Hepatocyte (in vitro differentiated cells): ENCODE results near the gene DHTKD1. TPM values are rescaled to one million over a fixed set of nuclear protein-coding genes. Genes with fewer than 3 reads are reported as not detected.
"Not testable (repeated sequence)": the region's sequence is repeated elsewhere in the genome, so short reads cannot be mapped to it uniquely, and the experiment has no call there.

Source experiments
- DNase-seq: peaks from one replicate; pipeline ENCODE4 v3.0.0-alpha.2; 2016; ENCODE audit warnings: low spot score
- H2AFZ ChIP-seq: fragments of 200-600 bp; sonication (generic); 2 replicates; pipeline ENCODE4 v1.6.0; 2016; ENCODE audit warnings: antibody characterized with exemption, mild to moderate bottlenecking
- H3K27ac ChIP-seq: fragments of 200-600 bp; sonication (generic); 2 replicates; pipeline ENCODE4 v1.5.1; 2016; ENCODE audit warnings: mild to moderate bottlenecking
- H3K27me3 ChIP-seq: fragments of 200-600 bp; sonication (generic); 2 replicates; pipeline ENCODE4 v1.6.1; 2016
- H3K36me3 ChIP-seq: fragments of 200-600 bp; sonication (generic); replicated peaks from 2 replicates; pipeline ENCODE4 v1.5.1; 2016; ENCODE audit warnings: low read depth; ENCODE audit not compliant: insufficient read depth
- H3K4me1 ChIP-seq: fragments of 200-600 bp; sonication (generic); 2 replicates; pipeline ENCODE4 v1.5.1; 2016; ENCODE audit warnings: mild to moderate bottlenecking, moderate library complexity; ENCODE audit not compliant: insufficient read depth
- H3K4me2 ChIP-seq: fragments of 200-600 bp; sonication (generic); 2 replicates; pipeline ENCODE4 v1.6.0; 2016
- H3K4me3 ChIP-seq: fragments of 200-600 bp; sonication (generic); 2 replicates; pipeline ENCODE4 v1.5.1; 2016; ENCODE audit warnings: mild to moderate bottlenecking
- H3K79me2 ChIP-seq: fragments of 200-600 bp; sonication (generic); 2 replicates; pipeline ENCODE4 v1.6.0; 2017; ENCODE audit warnings: mild to moderate bottlenecking
- H3K9me2 ChIP-seq: fragments of 200-600 bp; sonication (generic); replicated peaks from 2 replicates; pipeline ENCODE4 v1.6.0; 2017; ENCODE audit warnings: mild to moderate bottlenecking; ENCODE audit not compliant: insufficient read depth
- H3K9me3 ChIP-seq: fragments of 200-600 bp; sonication (generic); 2 replicates; pipeline ENCODE4 v1.5.1; 2016; ENCODE audit warnings: low read depth, mild to moderate bottlenecking
- H4K20me1 ChIP-seq: fragments of 200-600 bp; sonication (generic); 2 replicates; pipeline ENCODE4 v1.6.0; 2016; ENCODE audit warnings: mild to moderate bottlenecking; ENCODE audit not compliant: insufficient read depth, poor library complexity, severe bottlenecking
- EZH2 ChIP-seq: fragments of 200-600 bp; sonication (generic); IDR thresholded peaks from 2 replicates; pipeline ENCODE4 v1.6.1; 2016; ENCODE audit warnings: antibody characterized with exemption, mild to moderate bottlenecking, borderline replicate concordance
- EZH2phosphoT487 ChIP-seq: fragments of 200-600 bp; sonication (generic); IDR thresholded peaks from one replicate; pipeline ENCODE4 v1.6.1; 2018; ENCODE audit warnings: antibody characterized with exemption, mild to moderate bottlenecking, low read depth, moderate library complexity; ENCODE audit not compliant: unreplicated experiment, severe bottlenecking
- WGBS: methylation state at CpG from one replicate; pipeline ENCODE4 v1.1.6; 2016; ENCODE audit warnings: low lambda C conversion rate; ENCODE audit errors: missing lambda C conversion rate; 5-methylcytosine and 5-hydroxymethylcytosine counted together
- polyA plus RNA-seq: library from polyadenylated mRNA; unstranded; fragments of >200 nt; fragmentation: Nextera tagmentation; extraction: Ambion mirVana; gene quantifications from 2 replicates; pipeline ENCODE4 v1.2.1, GENCODE V29; 2016
- total RNA-seq: library from RNA; depleted of rRNA; stranded (reverse); fragments of >200 nt; gene quantifications from 2 replicates; pipeline ENCODE4 v1.2.3, GENCODE V29; 2014
- TF ChIP-seq, protein P1 (sequence below): fragments of 200-600 bp; sonication (generic); IDR thresholded peaks from 2 replicates; pipeline ENCODE4 v1.5.1; 2016; ENCODE audit warnings: antibody characterized with exemption, mild to moderate bottlenecking; ENCODE audit not compliant: poor library complexity

Gene DHTKD1
- total and polyA plus RNA-seq, 2 experiments from 2014 or later: 22.8 to 23.8 TPM

DNA sequence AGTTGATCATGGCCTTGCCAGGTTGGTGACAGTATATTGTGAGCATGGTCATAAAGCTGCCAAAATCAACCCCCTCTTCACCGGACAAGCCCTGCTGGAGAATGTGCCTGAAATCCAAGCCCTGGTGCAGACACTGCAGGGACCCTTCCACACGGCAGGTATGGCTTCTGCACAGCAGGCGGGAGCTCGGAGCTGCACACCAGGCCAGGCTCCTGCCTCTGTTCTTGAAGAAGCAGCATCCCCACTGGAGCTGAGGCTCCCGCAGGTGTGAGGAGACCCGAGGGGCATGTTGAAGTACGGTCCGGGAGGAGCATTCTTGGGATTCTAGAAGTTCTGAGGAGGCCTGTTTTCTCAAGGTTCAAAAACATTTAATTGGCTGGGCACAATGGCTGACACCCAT, 12.7 kb downstream of the DHTKD1 start:
- Histone ChIP-seq H3K79me2 (peaks cover 7% of the 10 kb centered on the region), H3K4me2 (no peak overlapping the region), H4K20me1 (no peaks in the 10 kb centered on the region), H3K4me3 (no peak overlapping the region), H3K9me3 (no peaks in the 10 kb centered on the region), H2AFZ (no peak overlapping the region), H3K9me2 (no peaks in the 10 kb centered on the region), H3K27me3 (no peaks in the 10 kb centered on the region), H3K27ac (no peak overlapping the region), H3K36me3 (no peaks in the 10 kb centered on the region), H3K4me1 (no peaks in the 10 kb centered on the region)
- no peak for DNase-seq
- 86% methylated on average over 8 of the region's 8 CpGs for WGBS
- no peak for TF ChIP-seq EZH2
- TF ChIP-seq EZH2phosphoT487: no peak
- TF ChIP-seq, protein P1, sequence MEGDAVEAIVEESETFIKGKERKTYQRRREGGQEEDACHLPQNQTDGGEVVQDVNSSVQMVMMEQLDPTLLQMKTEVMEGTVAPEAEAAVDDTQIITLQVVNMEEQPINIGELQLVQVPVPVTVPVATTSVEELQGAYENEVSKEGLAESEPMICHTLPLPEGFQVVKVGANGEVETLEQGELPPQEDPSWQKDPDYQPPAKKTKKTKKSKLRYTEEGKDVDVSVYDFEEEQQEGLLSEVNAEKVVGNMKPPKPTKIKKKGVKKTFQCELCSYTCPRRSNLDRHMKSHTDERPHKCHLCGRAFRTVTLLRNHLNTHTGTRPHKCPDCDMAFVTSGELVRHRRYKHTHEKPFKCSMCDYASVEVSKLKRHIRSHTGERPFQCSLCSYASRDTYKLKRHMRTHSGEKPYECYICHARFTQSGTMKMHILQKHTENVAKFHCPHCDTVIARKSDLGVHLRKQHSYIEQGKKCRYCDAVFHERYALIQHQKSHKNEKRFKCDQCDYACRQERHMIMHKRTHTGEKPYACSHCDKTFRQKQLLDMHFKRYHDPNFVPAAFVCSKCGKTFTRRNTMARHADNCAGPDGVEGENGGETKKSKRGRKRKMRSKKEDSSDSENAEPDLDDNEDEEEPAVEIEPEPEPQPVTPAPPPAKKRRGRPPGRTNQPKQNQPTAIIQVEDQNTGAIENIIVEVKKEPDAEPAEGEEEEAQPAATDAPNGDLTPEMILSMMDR: no peak

DNA sequence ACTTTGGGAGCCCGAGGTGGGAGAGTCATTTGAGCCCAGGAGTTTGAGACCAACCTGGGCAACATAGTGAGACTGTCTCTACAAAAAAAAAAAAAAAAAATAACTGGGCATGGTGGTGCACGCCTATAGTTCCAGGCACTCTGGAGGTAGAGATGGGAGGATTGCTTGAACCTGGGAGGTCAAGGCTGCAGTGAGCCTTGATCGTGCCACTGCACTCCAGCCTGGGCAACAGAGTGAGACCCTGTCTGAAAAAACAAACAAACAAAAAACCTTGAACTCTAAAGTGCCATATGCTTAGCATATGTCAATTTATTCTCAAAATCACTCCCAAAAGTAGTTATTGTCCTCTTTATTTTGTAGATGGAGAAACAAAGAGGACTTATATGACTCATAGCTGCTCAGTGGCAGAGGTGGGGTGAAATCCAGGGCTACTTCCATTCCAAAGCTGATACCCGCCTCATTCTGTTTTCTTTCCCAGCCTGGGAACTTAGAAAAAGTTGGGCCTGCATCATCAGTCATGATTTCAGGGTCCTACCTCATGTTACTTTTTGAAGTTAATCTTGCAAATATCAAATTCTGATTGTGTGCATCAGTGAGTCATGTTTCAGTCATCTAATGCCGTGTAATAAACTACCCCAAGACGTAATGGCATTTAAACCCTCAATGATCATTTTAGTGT, 13.3 kb downstream of the DHTKD1 start:
- WGBS: 90% methylated on average over 6 of the region's 6 CpGs
- TF ChIP-seq EZH2phosphoT487: no peak
- TF ChIP-seq, protein P1: no peak
- TF ChIP-seq EZH2: no peak
- H3K9me2 ChIP-seq: no peaks in the 10 kb centered on the region
- H3K4me3 ChIP-seq: no peak overlapping the region
- H3K4me1 ChIP-seq: no peaks in the 10 kb centered on the region
- DNase-seq: no peak
- H4K20me1 ChIP-seq: no peaks in the 10 kb centered on the region
- H3K36me3 ChIP-seq: no peaks in the 10 kb centered on the region
- H3K79me2 ChIP-seq: peaks cover 7% of the 10 kb centered on the region
- no peak overlapping the region for H2AFZ ChIP-seq
- no peak overlapping the region for H3K4me2 ChIP-seq
- no peak overlapping the region for H3K27ac ChIP-seq
- no peaks in the 10 kb centered on the region for H3K27me3 ChIP-seq
- H3K9me3 ChIP-seq: no peaks in the 10 kb centered on the region

DNA sequence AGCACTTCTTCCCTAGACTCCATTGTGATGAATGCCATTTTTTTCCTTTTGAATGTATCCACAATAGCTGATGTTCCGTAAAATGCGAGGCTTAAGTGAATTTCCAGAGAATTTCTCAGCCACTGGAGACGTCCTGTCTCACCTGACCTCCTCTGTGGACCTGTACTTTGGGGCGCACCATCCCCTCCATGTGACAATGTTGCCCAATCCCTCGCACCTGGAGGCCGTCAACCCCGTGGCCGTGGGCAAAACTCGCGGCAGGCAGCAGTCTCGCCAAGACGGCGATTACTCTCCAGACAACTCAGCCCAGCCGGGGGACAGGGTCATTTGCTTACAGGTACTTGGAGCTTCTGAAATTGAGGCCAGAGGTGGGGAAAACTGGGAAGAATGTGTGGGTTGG, 20.2 kb downstream of the DHTKD1 start:
- Histone ChIP-seq H2AFZ (no peak overlapping the region), H3K27me3 (no peaks in the 10 kb centered on the region), H3K4me3 (no peak overlapping the region), H3K4me1 (no peaks in the 10 kb centered on the region), H4K20me1 (no peaks in the 10 kb centered on the region), H3K4me2 (no peak overlapping the region), H3K36me3 (no peaks in the 10 kb centered on the region), H3K9me2 (no peaks in the 10 kb centered on the region), H3K79me2 (no peaks in the 10 kb centered on the region), H3K9me3 (no peaks in the 10 kb centered on the region), H3K27ac (no peak overlapping the region)
- no peak for DNase-seq
- WGBS: 97% methylated on average over 14 of the region's 14 CpGs
- TF ChIP-seq EZH2phosphoT487 (no peak), EZH2 (no peak)
- TF ChIP-seq, protein P1: no peak

DNA sequence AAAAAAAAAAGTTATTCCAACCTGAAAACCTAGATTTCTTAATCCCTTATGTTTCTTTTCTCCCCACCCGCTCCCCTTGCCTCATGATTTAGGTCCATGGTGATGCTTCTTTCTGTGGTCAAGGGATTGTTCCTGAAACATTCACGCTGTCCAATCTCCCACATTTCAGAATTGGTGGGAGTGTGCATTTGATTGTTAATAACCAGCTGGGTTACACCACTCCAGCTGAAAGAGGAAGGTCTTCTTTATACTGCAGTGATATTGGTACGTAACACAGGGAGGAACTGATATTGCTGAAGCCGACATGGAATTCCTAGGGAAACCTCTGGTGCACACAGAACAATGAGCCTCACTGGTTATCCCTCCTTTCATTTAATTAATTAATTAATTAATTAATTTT, 22.7 kb downstream of the DHTKD1 start:
- Histone ChIP-seq H3K27me3 (no peaks in the 10 kb centered on the region), H3K4me3 (no peak overlapping the region), H3K27ac (no peak overlapping the region), H3K9me3 (no peaks in the 10 kb centered on the region), H4K20me1 (no peaks in the 10 kb centered on the region), H3K4me2 (no peak overlapping the region), H3K36me3 (no peaks in the 10 kb centered on the region), H3K9me2 (no peaks in the 10 kb centered on the region), H2AFZ (no peak overlapping the region), H3K4me1 (no peaks in the 10 kb centered on the region), H3K79me2 (no peaks in the 10 kb centered on the region)
- no peak for DNase-seq
- TF ChIP-seq EZH2: no peak
- TF ChIP-seq, protein P1: no peak
- 99% methylated on average over 4 of the region's 4 CpGs for WGBS

DNA sequence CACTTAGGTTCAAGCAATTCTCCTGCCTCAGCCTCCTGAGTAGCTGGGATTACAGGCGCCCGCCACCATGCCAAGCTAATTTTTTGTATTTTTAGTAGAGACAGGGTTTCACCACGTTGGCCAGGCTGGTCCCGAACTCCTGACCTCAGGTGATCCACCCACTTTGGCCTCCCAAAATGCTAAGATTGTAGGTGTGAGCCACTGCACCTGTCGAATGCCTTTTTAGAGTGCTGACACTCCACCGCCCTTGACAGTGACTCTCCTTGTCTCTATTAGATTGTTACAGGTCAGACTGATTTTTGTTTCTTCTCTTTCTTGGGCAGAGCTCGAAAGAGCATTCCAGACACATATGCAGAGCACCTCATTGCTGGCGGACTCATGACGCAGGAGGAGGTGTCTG, 28.6 kb downstream of the DHTKD1 start:
- not testable (repeated sequence) for H3K9me2 ChIP-seq, H3K9me3 ChIP-seq, DNase-seq, H3K4me2 ChIP-seq, H2AFZ ChIP-seq, H3K27me3 ChIP-seq, H3K79me2 ChIP-seq, H4K20me1 ChIP-seq, H3K4me3 ChIP-seq, H3K4me1 ChIP-seq, H3K36me3 ChIP-seq
- 97% methylated on average over 9 of the region's 9 CpGs for WGBS
- peak overlapping the region; percentile 67 for H3K27ac ChIP-seq
